HG03135 (cell line): ENCODE data around the gene BCAS3.

Experiments used
- ATAC-seq: cut with Tn5 transposase; IDR thresholded peaks from one replicate; pipeline ENCODE4 v1.9.1; 2021; ENCODE audit warnings: mild to moderate bottlenecking, moderate library complexity; ENCODE audit not compliant: unreplicated experiment

The BCAS3 gene

GRCh38 chr17:61411261-61412142, 733.9 kb downstream of the BCAS3 start:
- ATAC-seq: no peak

GRCh38 chr17:61412143-61412859, 734.6 kb downstream of the BCAS3 start:
- ATAC-seq: peak; percentile 58

- no peak for ATAC-seq
Observed at GRCh38 chr17:61412860-61413660, 735.4 kb downstream of the BCAS3 start.

- no peak for ATAC-seq
Observed at GRCh38 chr17:61413661-61414126, 736.0 kb downstream of the BCAS3 start.

GRCh38 chr17:61414141-61414935, 736.7 kb downstream of the BCAS3 start:
- ATAC-seq: no peak

- ATAC-seq: no peak
Observed at GRCh38 chr17:61414936-61415251, 737.2 kb downstream of the BCAS3 start.

- ATAC-seq: no peak
Observed at GRCh38 chr17:61415374-61416210, 737.9 kb downstream of the BCAS3 start.

- ATAC-seq: no peak
Observed at GRCh38 chr17:61416211-61416539, 738.5 kb downstream of the BCAS3 start.

- ATAC-seq: no peak
Observed at GRCh38 chr17:61416540-61417363, 739.1 kb downstream of the BCAS3 start.

- no peak for ATAC-seq
Observed at GRCh38 chr17:61418449-61418848, 740.8 kb downstream of the BCAS3 start.

GRCh38 chr17:61419496-61420046, 741.9 kb downstream of the BCAS3 start:
- no peak for ATAC-seq

- no peak for ATAC-seq
Observed at GRCh38 chr17:61420052-61420451, 742.4 kb downstream of the BCAS3 start.

GRCh38 chr17:61420745-61421398, 743.2 kb downstream of the BCAS3 start:
- ATAC-seq: no peak

- no peak for ATAC-seq
Observed at GRCh38 chr17:61421460-61421859, 743.8 kb downstream of the BCAS3 start.

- no peak for ATAC-seq
Observed at GRCh38 chr17:61422116-61422799, 744.6 kb downstream of the BCAS3 start.

- no peak for ATAC-seq
Observed at GRCh38 chr17:61422869-61423268, 745.2 kb downstream of the BCAS3 start.

GRCh38 chr17:61423967-61424649, 746.5 kb downstream of the BCAS3 start:
- no peak for ATAC-seq
